CD4-positive, alpha-beta T cell treated with Interleukin-6 for 4 hours (primary cell): ENCODE data around the gene CHRNB4.
"Not testable (repeated sequence)": the region's sequence is repeated elsewhere in the genome, so short reads cannot be mapped to it uniquely, and the experiment has no call there.

Experiments used
- DNase-seq: peaks from one replicate; pipeline ENCODE4 v3.0.0-alpha.2; 2020; ENCODE audit warnings: mixed read lengths

The CHRNB4 gene

DNA sequence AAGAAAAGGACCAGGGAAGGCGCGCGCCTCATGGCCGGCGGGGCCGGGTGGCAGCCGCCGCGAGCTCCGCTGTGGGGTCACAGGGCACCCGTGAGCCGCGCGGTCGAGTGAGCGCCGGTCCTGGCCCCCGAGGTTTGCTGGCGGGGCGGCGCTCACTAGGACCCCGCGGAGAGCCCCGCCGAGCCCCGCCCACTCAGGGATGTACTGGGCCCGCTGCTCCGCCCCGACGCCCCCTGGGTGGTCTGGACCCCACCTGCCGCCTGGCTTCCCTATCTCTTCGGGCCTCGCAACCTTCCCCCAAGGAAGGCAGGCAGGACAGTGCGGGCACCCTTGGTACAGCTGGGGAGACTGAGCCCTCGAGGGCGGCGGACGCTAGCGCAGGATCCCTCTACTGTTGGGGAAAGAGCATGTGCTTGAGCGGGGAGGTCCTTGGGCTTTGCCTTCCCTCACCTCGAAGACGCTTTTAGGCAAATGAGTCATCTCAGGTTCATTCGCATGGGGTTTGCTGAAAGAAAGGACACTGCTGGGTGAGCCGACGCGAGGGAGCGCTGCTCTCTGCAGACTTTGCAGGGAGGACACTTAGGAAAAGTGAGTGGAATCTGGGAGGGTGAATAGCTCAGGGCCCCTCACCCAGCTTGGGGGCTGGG, at the start of gene CHRNB4:
Gene CHRNB4 (minus strand): TSS at position 109 of the 647 bp plus-strand sequence. CDS start 77 bp downstream, at position 32.
- peak; percentile 20 for DNase-seq

DNA sequence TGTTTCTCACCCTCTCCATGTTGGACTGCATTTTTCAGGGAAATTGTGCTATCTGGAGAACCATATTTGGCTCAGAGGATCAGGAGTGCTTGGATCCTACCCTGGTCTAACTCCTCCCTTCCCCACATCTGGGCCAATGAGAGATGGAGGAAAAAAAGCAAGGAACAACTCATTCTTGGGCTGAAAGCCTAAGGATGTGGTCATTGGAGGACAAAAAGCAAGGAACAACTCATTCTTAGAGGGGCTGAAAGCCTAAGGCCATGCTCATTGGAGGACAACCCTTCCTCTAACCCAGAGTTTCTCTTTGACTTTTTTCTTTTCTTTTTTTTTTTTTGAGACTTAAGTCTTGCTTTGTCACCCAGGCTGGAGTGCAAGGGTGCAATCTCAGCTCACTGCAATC, 48.6 kb upstream of the CHRNB4 start:
- no peak for DNase-seq

GRCh38 chr15:78685925-78686324, 44.9 kb upstream of the CHRNB4 start:
- DNase-seq: no peak

DNA sequence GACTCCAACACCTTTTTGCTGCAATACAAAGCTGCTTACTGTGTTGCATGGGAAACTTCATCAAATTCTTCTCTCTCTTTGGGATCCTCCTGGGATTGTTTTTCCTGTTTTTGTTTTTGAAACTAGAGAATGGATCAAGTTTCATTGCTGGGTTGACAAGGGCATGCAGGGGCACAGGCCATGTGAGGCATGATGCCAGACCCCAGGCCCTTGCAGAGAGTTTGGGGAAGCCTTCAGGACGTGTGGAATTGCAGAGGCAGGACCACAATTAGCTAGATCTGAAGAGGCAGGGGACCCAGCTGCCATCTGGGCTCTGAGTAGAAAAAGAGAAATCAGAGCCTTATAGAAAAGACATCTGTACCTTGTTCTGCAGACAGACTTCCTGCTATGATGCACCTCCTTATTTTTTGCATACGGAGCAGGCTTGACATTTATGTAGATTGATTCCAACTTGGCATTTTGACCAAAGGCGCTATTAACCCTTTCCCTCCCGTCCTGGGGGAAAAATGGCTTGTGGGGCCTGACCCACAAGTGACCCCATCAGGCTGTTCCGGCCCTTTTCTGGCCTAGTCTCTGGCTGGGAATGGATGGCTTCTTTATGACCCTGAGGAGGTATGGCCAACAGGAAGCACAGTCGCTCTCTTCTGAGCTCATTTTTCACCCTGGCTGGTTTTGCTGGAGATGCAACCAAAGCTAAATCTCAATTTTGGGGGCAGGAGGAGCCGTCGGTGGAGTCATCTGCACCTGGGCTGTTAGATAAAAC, 44.3 kb upstream of the CHRNB4 start:
- DNase-seq: no peak

GRCh38 chr15:78684657-78685056, 43.6 kb upstream of the CHRNB4 start:
- no peak for DNase-seq

DNA sequence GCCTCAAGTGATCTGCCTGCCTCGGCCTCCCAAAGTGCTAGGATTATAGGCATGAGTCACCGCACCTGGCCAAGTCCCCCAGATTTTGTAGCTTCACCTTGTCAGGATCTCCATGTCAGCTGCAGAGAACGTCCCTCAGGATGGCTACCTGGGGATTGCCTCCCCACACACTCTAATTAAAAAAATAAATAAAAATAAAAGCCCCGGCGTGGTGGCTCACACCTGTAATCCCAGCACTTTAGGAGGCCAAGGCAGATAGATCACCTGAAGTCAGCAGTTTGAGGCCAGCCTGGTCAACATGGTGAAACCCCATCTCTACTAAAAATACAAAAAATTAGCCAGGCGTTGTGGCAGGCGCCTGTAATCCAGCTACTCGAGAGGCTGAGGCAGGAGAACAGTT, 42.6 kb upstream of the CHRNB4 start:
- not testable (repeated sequence) for DNase-seq

DNA sequence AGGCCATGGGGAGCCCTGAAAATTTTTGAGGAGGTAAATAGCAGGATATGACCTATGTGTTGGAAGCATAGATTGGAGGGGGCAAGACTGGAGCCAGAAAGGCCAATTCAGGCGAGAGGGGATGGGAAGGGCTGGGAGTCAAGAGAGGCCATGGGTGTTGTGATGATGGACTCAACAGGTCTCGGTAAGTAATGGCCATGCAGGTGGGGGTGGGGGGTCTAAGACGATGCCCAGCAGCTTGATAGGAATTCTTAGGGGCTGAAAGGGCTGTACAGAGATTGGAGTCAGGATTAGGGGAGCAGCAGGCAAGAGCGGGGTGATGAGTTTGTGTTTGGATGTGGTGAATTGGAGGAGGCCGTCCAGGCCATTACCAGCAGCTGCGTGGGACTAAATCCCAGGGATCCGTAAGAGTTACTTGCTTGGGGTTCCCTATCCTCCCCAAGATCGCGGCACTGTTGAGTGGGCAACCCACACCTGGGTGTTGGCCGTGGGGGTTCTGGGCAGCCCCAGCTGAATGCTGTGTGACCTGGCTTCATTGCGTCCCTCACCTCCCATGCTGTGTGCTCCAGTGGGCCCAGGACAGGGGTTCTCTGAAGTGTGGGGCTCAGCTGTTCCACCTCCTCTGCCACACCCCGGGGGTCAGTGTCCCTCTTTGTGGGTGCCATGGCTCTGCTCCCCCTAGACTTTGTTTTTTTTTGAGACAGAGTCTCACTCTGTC, 41.8 kb upstream of the CHRNB4 start:
- no peak for DNase-seq

- no peak for DNase-seq
Observed at GRCh38 chr15:78682004-78682651, 41.1 kb upstream of the CHRNB4 start.

- no peak for DNase-seq
Observed at GRCh38 chr15:78681281-78682003, 40.4 kb upstream of the CHRNB4 start.

GRCh38 chr15:78680431-78681075, 39.5 kb upstream of the CHRNB4 start:
- no peak for DNase-seq

DNA sequence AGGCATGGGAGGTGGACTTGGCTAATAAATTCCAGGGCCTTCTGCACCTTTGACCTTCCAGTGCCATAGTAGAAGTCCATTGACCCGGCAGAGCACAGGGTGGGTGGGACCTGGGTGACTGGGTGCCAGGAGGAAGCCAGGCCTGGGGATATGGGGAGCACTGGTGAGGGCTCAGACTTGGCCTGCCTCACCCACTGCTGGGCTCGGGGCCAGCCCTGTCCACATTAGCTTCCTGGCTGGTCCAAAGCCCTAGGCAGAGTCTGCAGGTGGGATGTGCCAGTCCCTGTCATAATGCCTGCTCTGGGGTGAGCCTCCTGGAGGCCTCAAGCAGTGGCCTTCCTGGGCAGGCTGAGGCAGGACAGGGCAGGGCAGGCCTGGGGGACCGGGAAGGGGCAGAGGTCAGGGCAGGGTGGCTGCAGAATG, 38.1 kb upstream of the CHRNB4 start:
- DNase-seq: no peak

- DNase-seq: no peak
Observed at GRCh38 chr15:78676424-78677110, 35.6 kb upstream of the CHRNB4 start.

DNA sequence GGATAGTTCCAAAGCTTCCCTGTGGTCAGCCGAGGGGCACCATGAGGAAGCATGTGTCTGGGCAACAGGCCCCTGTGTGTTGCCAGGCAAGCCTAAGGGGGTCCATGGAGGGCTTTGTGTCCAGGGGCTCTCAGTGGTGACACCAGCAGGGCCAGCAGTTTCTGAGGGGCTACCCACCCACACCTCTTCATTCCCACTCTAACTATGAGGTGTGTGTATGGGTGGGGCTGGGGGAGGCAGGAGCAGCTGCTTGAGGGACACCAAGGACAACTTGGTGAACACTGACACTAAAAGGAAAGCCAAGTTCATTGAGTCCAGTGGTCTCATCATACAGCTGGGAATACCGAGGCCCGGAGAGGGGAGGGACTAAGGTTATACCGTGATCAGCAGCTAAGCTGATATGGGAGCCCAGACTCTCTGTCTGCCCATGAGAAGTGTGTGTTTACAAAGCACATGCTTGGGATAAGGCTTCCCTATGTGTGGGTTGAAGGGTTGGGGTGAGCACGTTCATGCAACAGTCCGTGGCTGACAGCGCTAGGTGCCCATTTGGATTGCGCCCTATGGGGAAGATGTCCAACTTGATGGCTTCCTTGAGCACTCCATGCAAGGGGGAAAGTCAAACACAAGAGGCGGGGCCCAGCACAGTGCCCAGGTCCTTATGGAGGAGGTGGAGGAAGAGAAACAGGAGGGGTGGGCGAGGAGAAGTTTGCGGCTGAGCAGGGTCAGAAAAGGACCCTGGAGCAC, 34.8 kb upstream of the CHRNB4 start:
- no peak for DNase-seq

DNA sequence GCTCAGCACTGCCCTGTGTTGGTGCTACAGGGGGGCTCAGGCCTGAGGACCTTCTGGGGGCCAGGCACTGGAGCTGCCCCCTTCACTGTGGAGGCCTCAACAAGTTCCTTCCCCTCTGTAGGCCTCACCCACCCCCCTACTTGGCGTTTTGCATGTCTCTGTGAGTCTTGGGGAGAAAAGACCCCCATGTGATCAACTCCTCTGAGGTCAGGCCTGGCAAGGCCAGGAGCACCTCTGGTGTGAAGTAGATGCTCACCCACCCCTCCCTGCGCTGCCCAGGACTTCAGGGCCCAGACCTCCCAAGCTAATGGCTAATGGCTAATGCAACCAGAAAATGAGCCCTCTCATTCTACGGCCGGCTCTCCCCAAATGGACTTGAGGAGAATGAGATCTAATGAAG, 34.2 kb upstream of the CHRNB4 start:
- DNase-seq: no peak

DNA sequence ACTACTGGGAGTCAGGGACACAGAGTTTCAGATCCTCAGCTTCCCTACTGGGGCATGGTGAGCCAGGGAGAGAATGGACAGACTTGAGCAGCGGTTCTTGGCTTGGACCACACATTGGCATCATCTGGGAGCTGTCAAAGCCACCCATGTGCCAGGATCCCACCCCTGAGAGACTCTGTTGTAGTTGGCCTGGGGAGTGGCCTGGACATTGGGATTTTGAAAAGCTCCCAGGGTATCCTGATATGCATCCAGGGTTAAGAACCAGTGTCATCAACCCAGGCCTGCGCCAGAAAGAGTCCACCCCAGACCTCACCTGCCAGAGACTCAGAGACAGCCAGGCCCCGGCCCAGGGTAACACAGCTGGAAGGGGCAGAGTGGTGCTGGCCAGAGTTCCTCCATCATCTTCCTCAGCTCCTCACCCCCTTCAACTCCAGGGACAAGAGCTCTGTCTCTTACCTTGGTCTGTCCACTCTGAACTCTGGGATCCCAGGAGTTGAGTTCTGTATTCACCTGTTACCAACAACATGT, 33.0 kb upstream of the CHRNB4 start:
- DNase-seq: no peak

- DNase-seq: no peak
Observed at GRCh38 chr15:78673476-78673875, 32.5 kb upstream of the CHRNB4 start.

GRCh38 chr15:78672285-78673014, 31.4 kb upstream of the CHRNB4 start:
- no peak for DNase-seq

DNA sequence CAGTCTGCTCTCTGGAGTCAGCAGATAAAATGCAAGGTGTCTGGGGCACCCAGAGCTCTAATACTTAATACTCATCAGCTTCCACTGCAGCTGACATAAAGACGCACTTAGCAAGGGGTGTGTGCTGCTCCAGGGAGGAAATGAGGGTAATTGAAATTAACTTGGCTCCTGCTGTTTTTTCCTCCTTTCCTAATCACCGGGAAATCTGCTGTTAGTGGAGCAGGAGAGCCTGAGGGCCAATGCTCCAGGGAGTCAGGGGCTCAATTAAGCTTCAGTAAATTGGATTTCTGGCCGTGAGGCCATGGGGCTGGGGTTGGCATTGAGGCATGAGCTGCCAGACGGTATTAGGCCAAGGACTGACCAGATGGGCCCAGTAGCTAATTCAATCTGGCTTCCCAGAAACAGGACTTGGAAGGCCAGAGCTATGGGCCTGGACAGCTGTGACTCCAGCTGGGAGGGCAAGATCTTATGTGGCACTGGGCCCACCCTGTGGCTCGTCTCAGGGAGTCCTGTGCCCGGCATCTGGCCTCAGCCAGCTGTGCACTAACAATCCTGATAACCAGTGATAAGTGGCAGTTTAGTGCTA, 30.7 kb upstream of the CHRNB4 start:
- DNase-seq: no peak

DNA sequence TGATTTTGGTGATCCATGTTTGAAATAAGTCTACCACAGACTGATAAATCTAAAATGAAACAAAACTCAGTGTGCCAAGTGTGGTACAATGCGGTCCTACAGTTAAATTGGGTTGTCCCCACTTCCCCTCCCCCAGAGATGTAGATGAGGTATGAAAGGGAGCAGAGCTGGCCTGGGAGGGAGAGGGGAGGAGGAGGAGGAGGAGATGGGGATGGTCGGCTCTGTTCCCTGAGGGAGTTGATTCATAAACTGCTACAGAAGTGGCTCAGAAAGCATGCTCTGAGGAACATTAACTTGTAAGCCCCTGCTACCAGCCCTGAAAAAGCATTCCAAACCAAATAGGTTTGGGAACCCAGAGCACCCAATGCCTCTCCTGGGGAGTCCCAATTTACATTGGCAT, 28.0 kb upstream of the CHRNB4 start:
- DNase-seq: no peak
